ENCODE measurements around the gene PPM1H. TPM values are rescaled to one million over a fixed set of nuclear protein-coding genes. Genes with fewer than 3 reads are reported as not detected.
A peak's percentile ranks its signal among the peaks of the same experiment; 100 is the strongest.

The PPM1H gene
- total RNA-seq, 3 donors from 2014 or later: 4.9 to 6.1 (median 5.8) TPM

- intact Hi-C loops (cut with DNase I, micrococcal nuclease): no loop called here
- Histone ChIP-seq H3K9me3 (no peaks in the 10 kb centered on the region), H3K4me3 (no peak overlapping the region), H3K4me1 (ENCODE audit: low read depth) (no peaks in the 10 kb centered on the region), H3K36me3 (ENCODE audit: low read depth) (no peaks in the 10 kb centered on the region)
- ATAC-seq (no peak), DNase-seq (no peak)
- no peak for TF ChIP-seq CTCF (IDR thresholded peaks at IDR 0.05)
Measured at GRCh38 chr12:62846491-62846890, 88.5 kb downstream of the PPM1H start.

GRCh38 chr12:62844915-62845314, 90.0 kb downstream of the PPM1H start:
- DNase-seq: no peak
- Histone ChIP-seq H3K36me3 (ENCODE audit: low read depth) (no peaks in the 10 kb centered on the region), H3K4me1 (ENCODE audit: low read depth) (no peaks in the 10 kb centered on the region), H3K9me3 (no peaks in the 10 kb centered on the region), H3K4me3 (no peak overlapping the region)
- intact Hi-C loops (cut with DNase I, micrococcal nuclease): no loop called here
- no peak for ATAC-seq
- TF ChIP-seq CTCF (IDR thresholded peaks at IDR 0.05): no peak

GRCh38 chr12:62843716-62844115, 91.2 kb downstream of the PPM1H start:
- DNase-seq (no peak), ATAC-seq (no peak)
- Histone ChIP-seq H3K4me3 (no peak overlapping the region), H3K36me3 (ENCODE audit: low read depth) (no peaks in the 10 kb centered on the region), H3K9me3 (no peaks in the 10 kb centered on the region), H3K4me1 (ENCODE audit: low read depth) (no peaks in the 10 kb centered on the region)
- intact Hi-C loops (cut with DNase I, micrococcal nuclease): no loop called here
- no peak for TF ChIP-seq CTCF (IDR thresholded peaks at IDR 0.05)

- intact Hi-C loops (cut with DNase I, micrococcal nuclease): no loop called here
- Histone ChIP-seq H3K4me1 (ENCODE audit: low read depth) (no peaks in the 10 kb centered on the region), H3K9me3 (no peaks in the 10 kb centered on the region), H3K4me3 (no peak overlapping the region), H3K36me3 (ENCODE audit: low read depth) (no peaks in the 10 kb centered on the region)
- ATAC-seq (no peak), DNase-seq (peak in 1 of 3 donors; percentile 8)
- no peak for TF ChIP-seq CTCF (IDR thresholded peaks at IDR 0.05)
Measured at GRCh38 chr12:62841846-62842245, 93.1 kb downstream of the PPM1H start.

GRCh38 chr12:62840806-62841205, 94.1 kb downstream of the PPM1H start:
- intact Hi-C loops (cut with DNase I, micrococcal nuclease): no loop called here
- no peaks in the 10 kb centered on the region for H3K36me3 ChIP-seq (ENCODE audit: low read depth)
- H3K4me3 ChIP-seq: no peak overlapping the region
- DNase-seq (no peak), ATAC-seq (no peak)
- no peaks in the 10 kb centered on the region for H3K4me1 ChIP-seq (ENCODE audit: low read depth)
- H3K9me3 ChIP-seq: no peaks in the 10 kb centered on the region
- no peak for TF ChIP-seq CTCF (IDR thresholded peaks at IDR 0.05)
